K562 (cell line): ENCODE measurements around the gene CACNG1. TPM values are rescaled to one million over a fixed set of nuclear protein-coding genes. Genes with fewer than 3 reads are reported as not detected.

Source experiments
- ATAC-seq: fragments of 200-7000 bp; cut with Tn5 transposase; 3 replicates; pipeline ENCODE4 v1.9.1; 2020; ENCODE audit warnings: moderate library complexity
- BruUV-seq: library from RNA; stranded (reverse); fragments of 400-500 nt; replicated peaks from 2 replicates; lab custom pipeline; 2021; lab: Mats Ljungman, UMichigan
- CTCF ChIA-PET: fragments of 300-600 bp; formaldehyde crosslinking; extraction: SDS; loops from one replicate; lab custom pipeline; 2021; ENCODE audit warnings: low intra/inter-chr PET ratio; lab: Yijun Ruan, JAX
- POLR2A ChIA-PET: fragments of 300-600, 350-650 bp; sonication (Branson Sonifier 250); formaldehyde crosslinking; extraction: SDS; loops from one replicate; lab custom pipeline; 2021; ENCODE audit warnings: antibody characterized with exemption, inconsistent platforms; lab: Yijun Ruan, JAX
- DNase-seq, 4 experiments: peaks; one replicate each; pipeline versions ENCODE4 v3.0.0 to v3.0.0-alpha.2; 2011 to 2018; ENCODE audit warnings: low spot score in 3 of 4, mixed read lengths in 3 of 4; ENCODE audit errors: extremely low read depth in 1 of 4
- FAIRE-seq: peaks from 2 replicates; lab custom pipeline; 2011; peaks lifted over from hg19 to GRCh38; lab: Jason Lieb, UNC
- H2AFZ ChIP-seq: 2 replicates; pipeline ENCODE4 v1.6.0; 2011; ENCODE audit warnings: low read depth, low read length, control low read depth, inconsistent platforms
- H3K27ac ChIP-seq: fragments of 200-600 bp; 3 replicates; pipeline ENCODE4 v1.8.0; 2011; ENCODE audit warnings: low read depth, mild to moderate bottlenecking, control low read depth, inconsistent platforms, low read length, moderate library complexity, mixed read lengths; ENCODE audit errors: extremely low read depth
- H3K27me3 ChIP-seq, 2 experiments: fragments of 300-600 bp in 1 of 2; 2 replicates in 1 of 2; 3 replicates in 1 of 2; pipeline versions ENCODE4 v1.6.0 to v1.8.0; 2011; ENCODE audit warnings: inconsistent platforms in 2 of 2, low read length in 2 of 2, mild to moderate bottlenecking in 1 of 2, mixed read lengths in 1 of 2, moderate library complexity in 1 of 2; ENCODE audit not compliant: control insufficient read depth in 2 of 2, insufficient read depth in 2 of 2
- H3K36me3 ChIP-seq: fragments of 300-600 bp; 3 replicates; pipeline ENCODE4 v1.8.0; 2011; ENCODE audit warnings: mild to moderate bottlenecking, low read length, inconsistent platforms; ENCODE audit not compliant: control insufficient read depth, insufficient read depth
- H3K4me1 ChIP-seq, 2 experiments: fragments of 200-600 bp in 1 of 2; replicated peaks in 1 of 2; 2 replicates in 1 of 2; 3 replicates in 1 of 2; pipeline versions ENCODE4 v1.5.1 to v1.8.0; 2011; ENCODE audit warnings: inconsistent platforms in 2 of 2, low read length in 2 of 2, mild to moderate bottlenecking in 1 of 2, mixed read lengths in 1 of 2, moderate library complexity in 1 of 2; ENCODE audit not compliant: control insufficient read depth in 2 of 2, insufficient read depth in 2 of 2
- H3K4me2 ChIP-seq: 2 replicates; pipeline ENCODE4 v1.6.1; 2011; ENCODE audit warnings: low read length, control low read depth, inconsistent platforms, mixed read lengths; ENCODE audit not compliant: insufficient read depth
- H3K4me3 ChIP-seq: fragments of 200-600 bp; sonication (generic), shearing (Covaris generic); 2 replicates; pipeline ENCODE4 v1.5.1; 2016; ENCODE audit warnings: control low read depth, inconsistent platforms
- H3K79me2 ChIP-seq: fragments of 200-600 bp; 3 replicates; pipeline ENCODE4 v1.8.0; 2011; ENCODE audit warnings: low read length, inconsistent platforms; ENCODE audit not compliant: control insufficient read depth, insufficient read depth
- H3K9ac ChIP-seq, 2 experiments: 2 replicates each; pipeline versions ENCODE4 v1.6.0 to v1.6.1; 2011; ENCODE audit warnings: low read depth in 2 of 2, low read length in 2 of 2, control low read depth in 1 of 2, inconsistent platforms in 1 of 2, mild to moderate bottlenecking in 1 of 2, mixed read lengths in 1 of 2; ENCODE audit not compliant: insufficient read depth in 1 of 2
- H3K9me1 ChIP-seq: one replicate; pipeline ENCODE4 v1.6.0; 2011; ENCODE audit warnings: inconsistent platforms, mild to moderate bottlenecking, low read length, moderate library complexity; ENCODE audit not compliant: control insufficient read depth, insufficient read depth
- H3K9me3 ChIP-seq: replicated peaks from 2 replicates; pipeline ENCODE4 v1.5.1; 2011; ENCODE audit warnings: low read depth, low read length, inconsistent platforms; ENCODE audit not compliant: control insufficient read depth, insufficient read depth
- H4K20me1 ChIP-seq: replicated peaks from 2 replicates; pipeline ENCODE4 v1.6.1; 2011; ENCODE audit warnings: low read length, inconsistent platforms, mixed read lengths; ENCODE audit not compliant: control insufficient read depth, insufficient read depth
- CC2D1A ChIP-seq: fragments of 450-650 bp; IDR thresholded peaks from 2 replicates; pipeline ENCODE4 v1.6.1; 2017; ENCODE audit warnings: mild to moderate bottlenecking
- CHD1 ChIP-seq: fragments of 200-600 bp; sonication (generic); IDR thresholded peaks from one replicate; pipeline ENCODE4 v1.6.1; 2012; ENCODE audit warnings: mild to moderate bottlenecking, moderate library complexity, low read length, inconsistent platforms
- DDX20 ChIP-seq: fragments of 450-650 bp; IDR thresholded peaks from 2 replicates; pipeline ENCODE4 v1.6.1; 2016; ENCODE audit warnings: missing genetic modification characterization, low read depth, mild to moderate bottlenecking, missing compliant biosample characterization, moderate library complexity
- FIP1L1 ChIP-seq: fragments of 200-400 bp; formaldehyde crosslinking; IDR thresholded peaks from 2 replicates; pipeline ENCODE4 v1.6.1; 2018; ENCODE audit warnings: mild to moderate bottlenecking, low read depth, low read length; ENCODE audit not compliant: poor library complexity, severe bottlenecking
- GTF2E2 ChIP-seq: fragments of 200-800 bp; sonication (Bioruptor generic); IDR thresholded peaks from 2 replicates; pipeline ENCODE4 v1.6.1; 2016; ENCODE audit warnings: missing genetic modification characterization, missing compliant biosample characterization
- HOXB6 ChIP-seq: fragments of 250-450 bp; sonication (Bioruptor Pico); IDR thresholded peaks from 2 replicates; pipeline ENCODE4 v1.5.1; 2022; ENCODE audit warnings: mild to moderate bottlenecking, borderline replicate concordance
- MCM7 ChIP-seq, 2 experiments: fragments of 450-650 bp; IDR thresholded peaks; 2 replicates each; pipeline ENCODE4 v1.6.1; 2016 to 2018
- MYC ChIP-seq, 2 experiments: fragments of 250-450 bp in 1 of 2; sonication (Bioruptor Pico) in 1 of 2; IDR thresholded peaks; 2 replicates each; pipeline versions ENCODE4 v1.5.1 to v1.6.1; 2012 to 2021; ENCODE audit warnings: low read depth in 2 of 2, borderline replicate concordance in 1 of 2, improper control_type of control experiment in 1 of 2, low read length in 1 of 2, mild to moderate bottlenecking in 1 of 2, moderate library complexity in 1 of 2
- NCOA2 ChIP-seq, 2 experiments: fragments of 450-650 bp; IDR thresholded peaks; 2 replicates each; pipeline ENCODE4 v1.6.1; 2018; ENCODE audit warnings: mild to moderate bottlenecking in 2 of 2, moderate library complexity in 1 of 2; ENCODE audit not compliant: partially characterized antibody in 2 of 2
- NCOA6 ChIP-seq: fragments of 450-650 bp; IDR thresholded peaks from 2 replicates; pipeline ENCODE4 v1.6.1; 2017; ENCODE audit warnings: mild to moderate bottlenecking
- NFYB ChIP-seq: IDR thresholded peaks from 2 replicates; pipeline ENCODE4 v1.6.1; 2011; ENCODE audit warnings: mild to moderate bottlenecking, moderate library complexity; ENCODE audit not compliant: insufficient read length; ENCODE audit errors: extremely low read depth
- POLR3A ChIP-seq: IDR thresholded peaks from 2 replicates; pipeline ENCODE4 v1.6.1; 2011; ENCODE audit warnings: borderline replicate concordance, mild to moderate bottlenecking, moderate library complexity; ENCODE audit not compliant: insufficient read length, insufficient read depth; ENCODE audit errors: extremely low read depth
- RUNX1 ChIP-seq: sonication (generic); IDR thresholded peaks from 2 replicates; pipeline ENCODE4 v1.6.1; 2016; ENCODE audit warnings: antibody characterized with exemption, low read depth
- SREBF1 ChIP-seq: fragments of 150-350 bp; IDR thresholded peaks from 2 replicates; pipeline ENCODE4 v1.6.1; 2014; ENCODE audit warnings: antibody characterized with exemption, low read depth, low read length, borderline replicate concordance
- STAT6 ChIP-seq: sonication (generic); formaldehyde crosslinking; IDR thresholded peaks from 2 replicates; pipeline ENCODE4 v1.8.1; 2023; ENCODE audit warnings: mild to moderate bottlenecking, missing genetic modification reagents
- TFAP4 ChIP-seq: sonication (generic); formaldehyde crosslinking; IDR thresholded peaks from 2 replicates; pipeline ENCODE4 v1.8.0; 2022; ENCODE audit warnings: missing genetic modification reagents, mild to moderate bottlenecking, moderate library complexity, borderline replicate concordance
- ZNF75A ChIP-seq: fragments of 450-650 bp; formaldehyde crosslinking; IDR thresholded peaks from 2 replicates; pipeline ENCODE4 v1.4.0; 2020; ENCODE audit warnings: mild to moderate bottlenecking
- ZNF778 ChIP-seq: fragments of 450-650 bp; formaldehyde crosslinking; IDR thresholded peaks from 2 replicates; pipeline ENCODE4 v1.4.0; 2020; ENCODE audit warnings: mild to moderate bottlenecking, moderate library complexity
- ZNF785 ChIP-seq: fragments of 250-450 bp; sonication (Bioruptor Pico); IDR thresholded peaks from 2 replicates; pipeline ENCODE4 v1.4.0; 2020; ENCODE audit warnings: mild to moderate bottlenecking
- WGBS: fragments of 100-300 bp; shearing (Covaris generic); methylation state at CpG from one replicate; pipeline ENCODE4 v1.1.6; 2016; ENCODE audit warnings: low coverage, mixed read lengths; ENCODE audit not compliant: insufficient coverage; ENCODE audit errors: missing lambda C conversion rate; 5-methylcytosine and 5-hydroxymethylcytosine counted together
- in situ Hi-C: fragments of 300-500 bp; cut with MboI; formaldehyde crosslinking; loops from 4 replicates; pipeline ENCODE4 v1.15.0; 2018; ENCODE audit warnings: inconsistent platforms, mixed read lengths
- intact Hi-C: fragments of 100-400 bp; cut with micrococcal nuclease; formaldehyde crosslinking; loops from 2 replicates; pipeline ENCODE4 v1.14.2; 2022
- polyA plus RNA-seq, 8 experiments: library from polyadenylated mRNA; depleted of rRNA in 4 of 8; stranded (reverse) in 5 of 8; unstranded in 3 of 8; fragments of >200 nt; fragmentation: Nextera tagmentation in 2 of 8; fragmentation: Illumina TruSeq in 1 of 8; extraction: Ambion mirVana in 2 of 8; extraction: Trizol in 1 of 8; gene quantifications; 2 replicates each; pipeline versions ENCODE4 v1.2.1 to v1.2.3, GENCODE V29; 2011 to 2014; ENCODE audit warnings: inconsistent platforms in 1 of 8, missing spikeins in 1 of 8
- total RNA-seq, 7 experiments: library from RNA; depleted of rRNA in 6 of 7; stranded (reverse); fragments of >200 nt in 6 of 7; fragmentation: Illumina TruSeq in 2 of 7; extraction: Trizol in 2 of 7; gene quantifications; 2 replicates each; pipeline versions ENCODE4 v1.2.1 to v1.2.3, GENCODE V29; 2011 to 2021; ENCODE audit warnings: low replicate concordance in 1 of 7

The CACNG1 gene
- total and polyA plus RNA-seq, 9 of the 15 experiments (the other 6 are each of a cell fraction or from before 2014, with no cell fraction given): not detected

- POLR2A ChIA-PET: no interaction called here
- Histone ChIP-seq H3K4me1 (peaks cover 0 to 6% of the 10 kb centered on the region in 2 experiments; a peak in 1 of 5 replicates), H3K9me3 (no peaks in the 10 kb centered on the region; the same call in 1 of the 2 replicates), H3K4me3 (no peak overlapping the region), H3K27me3 (peaks cover 23 to 45% of the 10 kb centered on the region in 2 experiments), H3K4me2 (no peak overlapping the region), H4K20me1 (no peaks in the 10 kb centered on the region), H2AFZ (no peak overlapping the region), H3K36me3 (no peaks in the 10 kb centered on the region; the same call in 2 of the 3 replicates), H3K9ac (no peak overlapping the region), H3K79me2 (no peaks in the 10 kb centered on the region), H3K9me1 (no peaks in the 10 kb centered on the region), H3K27ac (no peak overlapping the region)
- DNase-seq (no peak), FAIRE-seq (no peak), ATAC-seq (no peak)
- TF ChIP-seq HOXB6: no peak
- TF ChIP-seq CC2D1A: no peak
- no peak for TF ChIP-seq MYC (IDR thresholded peaks at IDR 0.05; ENCODE audit: low read depth, low read length)
- TF ChIP-seq MYC (CRISPR knock-in tag; IDR thresholded peaks at IDR 0.05; ENCODE audit: borderline replicate concordance, low read depth): no peak
- TF ChIP-seq TFAP4 (CRISPR knock-in tag): no peak
- no peak for TF ChIP-seq SREBF1
- TF ChIP-seq NFYB: no peak
- no peak for TF ChIP-seq ZNF75A (CRISPR knock-in tag)
- no peak for TF ChIP-seq GTF2E2 (tag)
- no peak for TF ChIP-seq DDX20 (tag)
- no peak for TF ChIP-seq CHD1
- TF ChIP-seq FIP1L1: no peak
- TF ChIP-seq STAT6 (CRISPR knock-in tag): no peak
- TF ChIP-seq NCOA6: no peak
- TF ChIP-seq ZNF785 (CRISPR knock-in tag): no peak
- no peak for TF ChIP-seq POLR3A
- TF ChIP-seq RUNX1: no peak
- TF ChIP-seq MCM7 (IDR thresholded peaks at IDR 0.05): no peak
- TF ChIP-seq NCOA2 (IDR thresholded peaks at IDR 0.05; ENCODE audit: partially characterized antibody in 2 of 2): no peak
- no peak for TF ChIP-seq ZNF778 (CRISPR knock-in tag)
- intact Hi-C loops: no loop called here
- 0% methylated on average over 5 of the region's 5 CpGs for WGBS
- CTCF ChIA-PET: no interaction called here
- BruUV-seq: no TSS peak
- in situ Hi-C loops: no loop called here
Measured at GRCh38 chr17:67051837-67052236, 7.5 kb downstream of the CACNG1 start.
